A549 (cell line): ENCODE measurements around the gene LHX4. TPM values are rescaled to one million over a fixed set of nuclear protein-coding genes. Genes with fewer than 3 reads are reported as not detected.

ENCODE experiments used
- ATAC-seq, 2 experiments: fragments of 200-7000 bp in 1 of 2; fragments of >200 bp in 1 of 2; cut with Nextera tagmentation in 1 of 2; cut with Tn5 transposase in 1 of 2; 3 replicates each; pipeline versions ENCODE4 v1.8.0 to v1.9.1; 2018 to 2020; ENCODE audit warnings: mild to moderate bottlenecking in 1 of 2, moderate library complexity in 1 of 2
- CTCF ChIA-PET: fragments of 300-600 bp; sonication (Branson Sonifier 250); formaldehyde crosslinking; extraction: SDS; loops from one replicate; lab custom pipeline; 2021; ENCODE audit warnings: antibody characterized with exemption, inconsistent platforms; lab: Yijun Ruan, JAX
- POLR2A ChIA-PET: fragments of 350-600 bp; formaldehyde crosslinking; extraction: SDS; loops from one replicate; lab custom pipeline; 2021; ENCODE audit warnings: antibody characterized with exemption, inconsistent platforms; lab: Yijun Ruan, JAX
- DNase-seq, 2 experiments: peaks; one replicate each; pipeline versions ENCODE4 v3.0.0 to v3.0.0-alpha.2; 2011 to 2016; ENCODE audit warnings: low read depth in 1 of 2, low spot score in 1 of 2
- FAIRE-seq: peaks from 2 replicates; lab custom pipeline; 2011; peaks lifted over from hg19 to GRCh38; lab: Jason Lieb, UNC
- H3K27ac ChIP-seq, 2 experiments: fragments of >200 bp; sonication (Bioruptor Twin); formaldehyde crosslinking; 3 replicates each; pipeline ENCODE4 v1.5.1; 2016 to 2017
- H3K4me1 ChIP-seq: fragments of >200 bp; sonication (Bioruptor Twin); formaldehyde crosslinking; 3 replicates; pipeline ENCODE4 v1.6.1; 2016
- H3K4me2 ChIP-seq: fragments of >200 bp; sonication (Bioruptor Twin); formaldehyde crosslinking; 3 replicates; pipeline ENCODE4 v1.6.1; 2016
- H3K4me3 ChIP-seq: fragments of >200 bp; sonication (Bioruptor Twin); formaldehyde crosslinking; 3 replicates; pipeline ENCODE4 v1.5.1; 2016
- H3K9me3 ChIP-seq: fragments of >200 bp; sonication (Bioruptor Twin); formaldehyde crosslinking; 3 replicates; pipeline ENCODE4 v1.6.1; 2016
- EHMT2 ChIP-seq: fragments of 200-600 bp; sonication (generic); IDR thresholded peaks from 2 replicates; pipeline ENCODE4 v1.6.1; 2016; ENCODE audit warnings: antibody characterized with exemption, low read depth, mild to moderate bottlenecking, moderate library complexity
- EP300 ChIP-seq, 2 experiments: fragments of >200 bp; sonication (Bioruptor Twin); formaldehyde crosslinking; IDR thresholded peaks; 2 replicates in 1 of 2; 3 replicates in 1 of 2; pipeline ENCODE4 v1.6.1; 2016 to 2017
- ESRRA ChIP-seq: fragments of 150-350 bp; IDR thresholded peaks from 2 replicates; pipeline ENCODE4 v1.6.1; 2014; ENCODE audit warnings: mild to moderate bottlenecking, low read length, borderline replicate concordance
- FOSL2 ChIP-seq, 2 experiments: fragments of 450-650 bp in 1 of 2; fragments of >200 bp in 1 of 2; sonication (Bioruptor Twin) in 1 of 2; formaldehyde crosslinking; IDR thresholded peaks; 2 replicates each; pipeline versions ENCODE4 v1.5.0 to v1.6.1; 2016 to 2020; ENCODE audit warnings: mild to moderate bottlenecking in 1 of 2, moderate library complexity in 1 of 2
- FOXS1 ChIP-seq: fragments of 250-450 bp; sonication (Bioruptor Pico); IDR thresholded peaks from 2 replicates; pipeline ENCODE4 v1.5.0; 2020; ENCODE audit warnings: mild to moderate bottlenecking, moderate library complexity
- HDAC2 ChIP-seq: fragments of 200-600 bp; sonication (generic); IDR thresholded peaks from 2 replicates; pipeline ENCODE4 v1.6.1; 2016
- HOXA7 ChIP-seq: fragments of 250-450 bp; sonication (Bioruptor Pico); IDR thresholded peaks from 2 replicates; pipeline ENCODE4 v1.5.0; 2020; ENCODE audit warnings: mild to moderate bottlenecking, moderate library complexity
- MYC ChIP-seq: IDR thresholded peaks from 2 replicates; pipeline ENCODE4 v1.6.1; 2012; ENCODE audit warnings: mild to moderate bottlenecking, inconsistent platforms, low read length, improper control_type of control experiment, borderline replicate concordance
- NPAS2 ChIP-seq: fragments of 250-450 bp; sonication (Bioruptor Pico); IDR thresholded peaks from 2 replicates; pipeline ENCODE4 v1.8.0; 2022; ENCODE audit warnings: mild to moderate bottlenecking, moderate library complexity, borderline replicate concordance
- PHF8 ChIP-seq: fragments of 200-600 bp; sonication (generic); IDR thresholded peaks from 2 replicates; pipeline ENCODE4 v1.6.1; 2016; ENCODE audit warnings: low read depth, mild to moderate bottlenecking, antibody characterized with exemption, moderate library complexity, borderline replicate concordance
- POLR2A ChIP-seq: IDR thresholded peaks from 2 replicates; pipeline ENCODE4 v1.6.1; 2012; ENCODE audit warnings: mild to moderate bottlenecking, low read length
- RARB ChIP-seq: fragments of 250-450 bp; sonication (Bioruptor Pico); IDR thresholded peaks from 2 replicates; pipeline ENCODE4 v1.8.0; 2021; ENCODE audit warnings: mild to moderate bottlenecking, moderate library complexity
- RFX5 ChIP-seq: fragments of 450-650 bp; IDR thresholded peaks from 2 replicates; pipeline ENCODE4 v1.7.1; 2014; ENCODE audit warnings: antibody characterized with exemption, mild to moderate bottlenecking, moderate library complexity
- SMC3 ChIP-seq: fragments of >200 bp; sonication (Bioruptor Twin); formaldehyde crosslinking; IDR thresholded peaks from 3 replicates; pipeline ENCODE4 v1.6.1; 2018; ENCODE audit warnings: inconsistent platforms
- SREBF2 ChIP-seq: fragments of 450-650 bp; IDR thresholded peaks from 2 replicates; pipeline ENCODE4 v1.6.1; 2014; ENCODE audit warnings: mild to moderate bottlenecking, moderate library complexity
- TFCP2L1 ChIP-seq: fragments of 250-450 bp; sonication (Bioruptor Pico); IDR thresholded peaks from 2 replicates; pipeline ENCODE4 v1.5.0; 2021; ENCODE audit warnings: mild to moderate bottlenecking
- TP53 ChIP-seq: fragments of 250-450 bp; sonication (Bioruptor Pico); IDR thresholded peaks from 2 replicates; pipeline ENCODE4 v1.5.0; 2021; ENCODE audit warnings: mild to moderate bottlenecking, moderate library complexity
- ZSCAN20 ChIP-seq: fragments of 250-450 bp; sonication (Bioruptor Pico); IDR thresholded peaks from 2 replicates; pipeline ENCODE4 v1.8.0; 2022; ENCODE audit warnings: mild to moderate bottlenecking, moderate library complexity
- WGBS: methylation state at CpG from one replicate; pipeline ENCODE4 v1.1.6; 2017; ENCODE audit errors: missing lambda C conversion rate; 5-methylcytosine and 5-hydroxymethylcytosine counted together
- polyA plus RNA-seq, 4 experiments: library from polyadenylated mRNA; depleted of rRNA in 3 of 4; stranded (reverse); fragments of >200 nt; fragmentation: RNase III in 1 of 4; extraction: RNeasy Plus Mini Kit Qiagen cat#74134 plus additional on column Dnase treatment in 1 of 4; gene quantifications; 2 replicates in 3 of 4; 3 replicates in 1 of 4; pipeline ENCODE4 v1.2.3, GENCODE V29; 2011 to 2017
- TF ChIP-seq, protein P1 (sequence below): IDR thresholded peaks from 2 replicates; pipeline ENCODE4 v1.6.1; 2012
- TF ChIP-seq, protein P2 (sequence below): IDR thresholded peaks from 2 replicates; pipeline ENCODE4 v1.6.1; 2012; ENCODE audit warnings: low read depth, borderline replicate concordance
- TF ChIP-seq, protein P3 (sequence below): fragments of 250-450 bp; sonication (Bioruptor Pico); IDR thresholded peaks from 2 replicates; pipeline ENCODE4 v1.5.0; 2020; ENCODE audit warnings: low read depth, mild to moderate bottlenecking, moderate library complexity
- TF ChIP-seq, protein P4 (sequence below): fragments of 250-450 bp; sonication (Bioruptor Pico); IDR thresholded peaks from 2 replicates; pipeline ENCODE4 v1.5.0; 2021; ENCODE audit warnings: mild to moderate bottlenecking, moderate library complexity, borderline replicate concordance
- TF ChIP-seq, protein P5 (sequence below): fragments of >200 bp; sonication (Bioruptor Twin); formaldehyde crosslinking; IDR thresholded peaks from 3 replicates; pipeline ENCODE4 v1.5.1; 2016

The LHX4 gene
- polyA plus RNA-seq, 2 of the 4 experiments (the other 2 are of a cell fraction) = 0.62 to 0.80 TPM

DNA sequence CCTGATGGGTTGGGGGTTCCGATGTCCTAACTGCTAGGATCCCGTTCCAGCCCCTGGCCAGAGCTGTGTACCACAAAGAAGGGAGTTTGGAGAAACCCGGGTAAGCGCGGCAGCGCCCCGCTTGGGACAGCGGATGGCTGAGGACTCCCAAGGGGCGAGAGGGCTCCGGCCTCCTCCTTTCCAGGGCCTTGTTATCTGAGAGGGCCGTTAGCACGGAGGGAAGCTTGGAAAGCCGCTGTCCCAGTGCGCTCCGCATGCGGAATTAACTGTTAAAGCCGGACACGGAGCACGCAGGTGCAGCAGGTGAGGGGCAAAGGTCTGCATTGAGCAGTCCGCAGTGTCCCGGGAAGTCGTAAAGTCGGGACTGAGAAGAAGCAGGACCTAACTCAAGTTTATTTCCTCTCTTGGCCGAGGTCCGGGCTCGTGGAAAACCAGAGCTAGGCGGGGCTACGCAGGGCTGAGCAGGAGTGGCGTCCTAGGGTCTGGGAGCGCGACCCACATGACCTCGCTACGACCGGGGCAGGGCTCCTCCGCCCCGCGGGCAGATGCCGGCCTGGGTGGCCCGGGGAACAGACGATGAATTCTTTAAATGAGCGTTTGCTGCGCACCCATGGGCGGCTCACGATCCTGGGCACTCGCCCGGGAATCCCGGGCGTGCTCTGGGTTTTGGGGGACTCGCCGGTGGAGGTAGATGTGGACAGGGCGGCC lies 4.5 kb downstream of the LHX4 start (continued):
- TF ChIP-seq SREBF2 = no peak
- no peak for TF ChIP-seq TP53 (CRISPR knock-in tag)
- TF ChIP-seq, protein P1, sequence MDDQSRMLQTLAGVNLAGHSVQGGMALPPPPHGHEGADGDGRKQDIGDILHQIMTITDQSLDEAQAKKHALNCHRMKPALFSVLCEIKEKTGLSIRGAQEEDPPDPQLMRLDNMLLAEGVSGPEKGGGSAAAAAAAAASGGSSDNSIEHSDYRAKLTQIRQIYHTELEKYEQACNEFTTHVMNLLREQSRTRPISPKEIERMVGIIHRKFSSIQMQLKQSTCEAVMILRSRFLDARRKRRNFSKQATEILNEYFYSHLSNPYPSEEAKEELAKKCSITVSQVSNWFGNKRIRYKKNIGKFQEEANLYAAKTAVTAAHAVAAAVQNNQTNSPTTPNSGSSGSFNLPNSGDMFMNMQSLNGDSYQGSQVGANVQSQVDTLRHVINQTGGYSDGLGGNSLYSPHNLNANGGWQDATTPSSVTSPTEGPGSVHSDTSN = no peak
- TF ChIP-seq POLR2A = no peak
- no peak for TF ChIP-seq EP300 (IDR thresholded peaks at IDR 0.05)
- TF ChIP-seq FOXS1 (CRISPR knock-in tag) = no peak
- TF ChIP-seq RARB (CRISPR knock-in tag) = no peak
- no peak for TF ChIP-seq ESRRA

DNA sequence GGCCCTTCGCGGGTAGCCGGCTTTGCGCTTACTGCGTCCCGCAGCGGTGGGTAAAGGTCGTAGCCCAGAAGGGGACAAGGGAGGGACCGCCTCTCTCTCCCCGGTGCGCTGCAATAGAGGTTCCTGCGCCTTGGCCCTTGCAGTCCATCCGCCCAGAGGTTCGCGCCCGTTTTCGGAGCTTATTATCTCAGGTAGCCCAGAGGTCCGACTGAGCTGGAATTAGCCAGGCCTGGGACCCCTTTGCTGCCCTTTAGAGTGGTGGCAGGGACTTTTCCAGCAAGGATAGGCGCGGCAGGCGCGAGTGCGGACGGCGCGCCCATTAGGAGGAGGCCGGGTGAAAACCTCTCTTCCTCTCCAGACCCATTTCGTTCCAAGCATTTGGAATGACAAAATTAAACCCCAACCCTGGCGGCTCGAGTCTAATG lies 5.0 kb downstream of the LHX4 start:
- DNase-seq (no peak), ATAC-seq (no peak), FAIRE-seq (no peak)
- Histone ChIP-seq H3K4me3 (no peak overlapping the region), H3K4me2 (no peak overlapping the region), H3K9me3 (no peaks in the 10 kb centered on the region), H3K4me1 (peaks cover 4% of the 10 kb centered on the region; the same call in 2 of the 3 replicates), H3K27ac (no peak overlapping the region)
- TF ChIP-seq EHMT2 = no peak
- TF ChIP-seq, protein P2, sequence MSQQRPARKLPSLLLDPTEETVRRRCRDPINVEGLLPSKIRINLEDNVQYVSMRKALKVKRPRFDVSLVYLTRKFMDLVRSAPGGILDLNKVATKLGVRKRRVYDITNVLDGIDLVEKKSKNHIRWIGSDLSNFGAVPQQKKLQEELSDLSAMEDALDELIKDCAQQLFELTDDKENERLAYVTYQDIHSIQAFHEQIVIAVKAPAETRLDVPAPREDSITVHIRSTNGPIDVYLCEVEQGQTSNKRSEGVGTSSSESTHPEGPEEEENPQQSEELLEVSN = no peak
- no peak for TF ChIP-seq MYC
- TF ChIP-seq RARB (CRISPR knock-in tag) = no peak
- TF ChIP-seq SMC3 = no peak
- TF ChIP-seq, protein P3, sequence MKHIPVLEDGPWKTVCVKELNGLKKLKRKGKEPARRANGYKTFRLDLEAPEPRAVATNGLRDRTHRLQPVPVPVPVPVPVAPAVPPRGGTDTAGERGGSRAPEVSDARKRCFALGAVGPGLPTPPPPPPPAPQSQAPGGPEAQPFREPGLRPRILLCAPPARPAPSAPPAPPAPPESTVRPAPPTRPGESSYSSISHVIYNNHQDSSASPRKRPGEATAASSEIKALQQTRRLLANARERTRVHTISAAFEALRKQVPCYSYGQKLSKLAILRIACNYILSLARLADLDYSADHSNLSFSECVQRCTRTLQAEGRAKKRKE = no peak
- TF ChIP-seq NPAS2 = no peak
- no peak for TF ChIP-seq FOSL2 (IDR thresholded peaks at IDR 0.05)
- no peak for TF ChIP-seq FOSL2 (CRISPR knock-in tag; IDR thresholded peaks at IDR 0.05)
- TF ChIP-seq HDAC2 = no peak
- TF ChIP-seq ZSCAN20 (CRISPR knock-in tag) = no peak
- no peak for TF ChIP-seq HOXA7 (CRISPR knock-in tag)
- TF ChIP-seq POLR2A = no peak
- no peak for TF ChIP-seq TP53 (CRISPR knock-in tag)
- no peak for TF ChIP-seq RFX5
- no peak for TF ChIP-seq PHF8
- TF ChIP-seq, protein P4, sequence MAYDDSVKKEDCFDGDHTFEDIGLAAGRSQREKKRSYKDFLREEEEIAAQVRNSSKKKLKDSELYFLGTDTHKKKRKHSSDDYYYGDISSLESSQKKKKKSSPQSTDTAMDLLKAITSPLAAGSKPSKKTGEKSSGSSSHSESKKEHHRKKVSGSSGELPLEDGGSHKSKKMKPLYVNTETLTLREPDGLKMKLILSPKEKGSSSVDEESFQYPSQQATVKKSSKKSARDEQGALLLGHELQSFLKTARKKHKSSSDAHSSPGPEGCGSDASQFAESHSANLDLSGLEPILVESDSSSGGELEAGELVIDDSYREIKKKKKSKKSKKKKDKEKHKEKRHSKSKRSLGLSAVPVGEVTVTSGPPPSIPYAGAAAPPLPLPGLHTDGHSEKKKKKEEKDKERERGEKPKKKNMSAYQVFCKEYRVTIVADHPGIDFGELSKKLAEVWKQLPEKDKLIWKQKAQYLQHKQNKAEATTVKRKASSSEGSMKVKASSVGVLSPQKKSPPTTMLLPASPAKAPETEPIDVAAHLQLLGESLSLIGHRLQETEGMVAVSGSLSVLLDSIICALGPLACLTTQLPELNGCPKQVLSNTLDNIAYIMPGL = no peak
- TF ChIP-seq, protein P5, sequence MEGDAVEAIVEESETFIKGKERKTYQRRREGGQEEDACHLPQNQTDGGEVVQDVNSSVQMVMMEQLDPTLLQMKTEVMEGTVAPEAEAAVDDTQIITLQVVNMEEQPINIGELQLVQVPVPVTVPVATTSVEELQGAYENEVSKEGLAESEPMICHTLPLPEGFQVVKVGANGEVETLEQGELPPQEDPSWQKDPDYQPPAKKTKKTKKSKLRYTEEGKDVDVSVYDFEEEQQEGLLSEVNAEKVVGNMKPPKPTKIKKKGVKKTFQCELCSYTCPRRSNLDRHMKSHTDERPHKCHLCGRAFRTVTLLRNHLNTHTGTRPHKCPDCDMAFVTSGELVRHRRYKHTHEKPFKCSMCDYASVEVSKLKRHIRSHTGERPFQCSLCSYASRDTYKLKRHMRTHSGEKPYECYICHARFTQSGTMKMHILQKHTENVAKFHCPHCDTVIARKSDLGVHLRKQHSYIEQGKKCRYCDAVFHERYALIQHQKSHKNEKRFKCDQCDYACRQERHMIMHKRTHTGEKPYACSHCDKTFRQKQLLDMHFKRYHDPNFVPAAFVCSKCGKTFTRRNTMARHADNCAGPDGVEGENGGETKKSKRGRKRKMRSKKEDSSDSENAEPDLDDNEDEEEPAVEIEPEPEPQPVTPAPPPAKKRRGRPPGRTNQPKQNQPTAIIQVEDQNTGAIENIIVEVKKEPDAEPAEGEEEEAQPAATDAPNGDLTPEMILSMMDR = no peak
- TF ChIP-seq ESRRA = no peak
- TF ChIP-seq TFCP2L1 (CRISPR knock-in tag) = no peak
- 90% methylated on average over 30 of the region's 30 CpGs for WGBS
- ChIA-PET CTCF (interaction anchor here (5.8 kb wide), 1 partner anchor 18 kb away, joined by 23 read pairs; no protein-coding TSS in a partner anchor), POLR2A (no interaction called here)
